Thyroid gland (tissue), 4 donors: ENCODE results near the gene TXNDC11. TPM values are rescaled to one million over a fixed set of nuclear protein-coding genes. Genes with fewer than 3 reads are reported as not detected.

Source experiments
- DNase-seq, 2 donors: peaks; one replicate each; pipeline ENCODE4 v3.0.0-alpha.2; 2019
- H3K27ac ChIP-seq, 3 donors: fragments of 200-600 bp; sonication (generic); 1 replicate in 2 of 3; 2 replicates in 1 of 3; pipeline ENCODE4 v1.5.1; 2016 to 2019; ENCODE audit warnings: mild to moderate bottlenecking in 1 of 3, moderate library complexity in 1 of 3
- H3K27me3 ChIP-seq: fragments of 200-600 bp; sonication (generic); one replicate; pipeline ENCODE4 v1.5.1; 2019
- H3K36me3 ChIP-seq, 2 donors: fragments of 200-600 bp; sonication (generic); one replicate each; pipeline ENCODE4 v1.5.1; 2016 to 2019
- H3K4me1 ChIP-seq, 2 donors: fragments of 200-600 bp; sonication (generic); one replicate each; pipeline ENCODE4 v1.5.1; 2017 to 2019
- H3K4me3 ChIP-seq, 3 donors: fragments of 200-600 bp; sonication (generic); replicated peaks in 1 of 3; 1 replicate in 2 of 3; 2 replicates in 1 of 3; pipeline ENCODE4 v1.5.1; 2016; ENCODE audit warnings: mild to moderate bottlenecking in 1 of 3
- H3K9me3 ChIP-seq: fragments of 200-600 bp; sonication (generic); one replicate; pipeline ENCODE4 v1.5.1; 2017
- POLR2A ChIP-seq, 2 donors: fragments of 450-650 bp; IDR thresholded peaks; one replicate each; pipeline ENCODE4 v1.6.1; 2017; ENCODE audit warnings: antibody characterized with exemption in 2 of 2, mild to moderate bottlenecking in 2 of 2, moderate library complexity in 1 of 2
- WGBS, 2 donors: methylation state at CpG; one replicate each; pipeline ENCODE4 v1.1.5; 2017; 5-methylcytosine and 5-hydroxymethylcytosine counted together
- intact Hi-C: fragments of 100-400 bp; cut with DNase I; formaldehyde crosslinking; loops from one replicate; pipeline ENCODE4 v1.15.1; 2023
- total RNA-seq, 4 donors: library from RNA; depleted of rRNA; stranded (reverse); fragments of >200 nt; gene quantifications; one replicate each; pipeline ENCODE4 v1.2.3, GENCODE V29; 2016
- TF ChIP-seq, protein P1 (sequence below), 6 experiments: fragments of 200-600 bp in 3 of 6; fragments of 450-650 bp in 3 of 6; sonication (generic) in 3 of 6; IDR thresholded peaks; one replicate each; pipeline ENCODE4 v1.5.1; 2016 to 2019; ENCODE audit warnings: antibody characterized with exemption in 6 of 6, mild to moderate bottlenecking in 2 of 6, inconsistent platforms in 1 of 6, moderate library complexity in 1 of 6

TXNDC11 gene
- total RNA-seq, 4 donors from 2014 or later: 77.3 to 135 (median 115) TPM

DNA sequence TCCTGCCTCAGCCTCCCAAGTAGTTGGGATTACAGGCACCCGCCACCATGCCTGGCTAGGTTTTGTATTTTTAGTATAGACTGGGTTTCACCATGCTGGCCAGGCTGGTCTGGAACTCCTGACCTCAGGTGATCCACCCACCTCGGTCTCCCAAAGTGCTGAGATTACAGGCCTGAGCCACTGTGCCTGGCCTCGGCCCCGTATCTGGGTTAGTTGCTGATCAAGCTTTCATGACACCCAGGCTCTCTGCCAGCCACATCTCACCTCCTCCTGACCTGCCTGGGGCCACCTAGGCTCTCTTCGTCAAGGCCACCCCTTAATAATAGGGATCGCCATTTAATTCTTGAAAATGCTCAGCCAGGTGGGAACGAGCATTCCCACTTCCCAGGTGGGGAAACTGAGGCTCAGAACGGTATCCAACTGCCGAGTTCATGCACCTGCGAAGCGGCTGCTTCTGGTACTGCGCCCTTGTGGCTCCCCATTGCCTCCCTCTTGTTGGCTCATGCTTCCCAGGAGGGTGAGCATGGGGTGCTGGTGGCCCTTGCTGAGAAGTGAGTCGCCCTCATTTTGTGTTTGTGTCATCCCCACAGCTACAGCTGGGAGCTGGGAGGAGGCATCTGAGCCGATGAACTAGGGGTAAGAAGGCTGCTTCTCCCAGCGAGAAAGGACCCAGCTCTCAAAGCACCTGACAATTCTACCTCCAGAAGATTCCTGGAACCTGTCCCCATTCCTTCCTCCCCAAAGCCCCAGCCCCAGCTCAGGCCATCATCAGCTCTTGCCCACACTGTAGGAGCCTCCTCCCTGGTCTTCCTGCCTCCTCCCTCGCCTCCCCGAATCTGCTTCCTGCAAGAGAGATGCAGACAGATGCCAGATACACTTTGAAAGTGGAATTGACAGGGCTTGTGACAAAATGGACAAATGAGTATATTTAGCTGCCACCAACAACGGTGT is 91.7 kb downstream of the TXNDC11 start:
- H3K36me3 ChIP-seq: no peaks in the 10 kb centered on the region
- H3K4me1 ChIP-seq: peaks cover 0 to 3% of the 10 kb centered on the region in 2 donors
- intact Hi-C loops: no loop called here
- no peak for DNase-seq
- TF ChIP-seq POLR2A (IDR thresholded peaks at IDR 0.05): no peak
- TF ChIP-seq, protein P1, sequence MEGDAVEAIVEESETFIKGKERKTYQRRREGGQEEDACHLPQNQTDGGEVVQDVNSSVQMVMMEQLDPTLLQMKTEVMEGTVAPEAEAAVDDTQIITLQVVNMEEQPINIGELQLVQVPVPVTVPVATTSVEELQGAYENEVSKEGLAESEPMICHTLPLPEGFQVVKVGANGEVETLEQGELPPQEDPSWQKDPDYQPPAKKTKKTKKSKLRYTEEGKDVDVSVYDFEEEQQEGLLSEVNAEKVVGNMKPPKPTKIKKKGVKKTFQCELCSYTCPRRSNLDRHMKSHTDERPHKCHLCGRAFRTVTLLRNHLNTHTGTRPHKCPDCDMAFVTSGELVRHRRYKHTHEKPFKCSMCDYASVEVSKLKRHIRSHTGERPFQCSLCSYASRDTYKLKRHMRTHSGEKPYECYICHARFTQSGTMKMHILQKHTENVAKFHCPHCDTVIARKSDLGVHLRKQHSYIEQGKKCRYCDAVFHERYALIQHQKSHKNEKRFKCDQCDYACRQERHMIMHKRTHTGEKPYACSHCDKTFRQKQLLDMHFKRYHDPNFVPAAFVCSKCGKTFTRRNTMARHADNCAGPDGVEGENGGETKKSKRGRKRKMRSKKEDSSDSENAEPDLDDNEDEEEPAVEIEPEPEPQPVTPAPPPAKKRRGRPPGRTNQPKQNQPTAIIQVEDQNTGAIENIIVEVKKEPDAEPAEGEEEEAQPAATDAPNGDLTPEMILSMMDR (IDR thresholded peaks at IDR 0.05): no peak
- no peaks in the 10 kb centered on the region for H3K9me3 ChIP-seq
- H3K27me3 ChIP-seq: no peaks in the 10 kb centered on the region
- H3K4me3 ChIP-seq: no peak overlapping the region
- H3K27ac ChIP-seq: no peak overlapping the region
- 86 to 91% methylated on average over 15 to 16 of the region's 18 CpGs for WGBS, 2 donors

DNA sequence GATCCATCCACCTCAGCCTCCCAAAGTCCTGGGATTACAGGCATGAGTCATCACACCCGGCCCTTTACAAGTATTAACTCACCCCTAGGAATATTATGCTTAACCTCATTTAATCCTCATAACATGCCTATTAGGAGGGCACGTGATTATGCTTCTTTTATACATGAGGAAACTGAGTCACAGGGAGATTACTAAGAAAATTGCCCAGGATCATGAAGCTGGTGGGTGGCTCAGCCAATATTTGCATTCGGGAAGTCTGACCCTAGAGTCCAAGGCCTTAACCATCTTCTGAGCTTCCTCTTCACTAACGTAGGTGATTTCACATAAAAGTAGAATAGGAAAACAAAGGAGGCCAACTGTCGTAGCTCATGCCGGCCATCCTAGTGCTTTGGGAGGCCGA is 93.4 kb downstream of the TXNDC11 start:
- WGBS, 2 donors: 85 to 88% methylated on average over 7 of the region's 7 CpGs
- no peaks in the 10 kb centered on the region for H3K36me3 ChIP-seq
- intact Hi-C loops: no loop called here
- no peaks in the 10 kb centered on the region for H3K27me3 ChIP-seq
- peaks cover 0 to 3% of the 10 kb centered on the region in 2 donors for H3K4me1 ChIP-seq
- no peak overlapping the region for H3K4me3 ChIP-seq
- H3K9me3 ChIP-seq: no peaks in the 10 kb centered on the region
- DNase-seq: no peak
- TF ChIP-seq, protein P1 (IDR thresholded peaks at IDR 0.05): no peak
- no peak for TF ChIP-seq POLR2A (IDR thresholded peaks at IDR 0.05)
- H3K27ac ChIP-seq: no peak overlapping the region

DNA sequence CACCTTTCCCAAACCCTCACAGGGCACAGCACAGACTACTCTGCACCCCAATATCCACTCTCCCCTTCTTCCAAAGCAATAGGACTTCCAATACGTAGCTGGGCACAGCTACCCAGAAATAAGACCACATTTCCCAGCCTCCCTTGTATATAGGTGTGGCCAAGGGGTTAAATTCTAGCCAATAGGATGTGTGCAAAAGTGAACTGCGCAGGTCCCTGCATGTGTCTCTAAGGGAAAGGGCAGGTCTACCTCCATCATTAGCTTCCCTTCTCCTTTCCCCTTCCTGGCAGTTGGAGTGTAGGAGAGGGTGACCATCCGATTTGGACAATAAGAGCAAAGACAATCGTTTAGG is 99.9 kb downstream of the TXNDC11 start:
- no peak for DNase-seq
- Histone ChIP-seq H3K36me3 (no peaks in the 10 kb centered on the region), H3K9me3 (no peaks in the 10 kb centered on the region), H3K27me3 (no peaks in the 10 kb centered on the region), H3K4me1 (peaks cover 15 to 21% of the 10 kb centered on the region in 2 donors), H3K27ac (no peak overlapping the region), H3K4me3 (no peak overlapping the region)
- intact Hi-C loops: loop anchor here (5.0 kb wide), 2 partner anchors 115 to 235 kb away; a partner anchor contains a TSS
- 60 to 65% methylated on average over 4 of the region's 4 CpGs for WGBS, 2 donors
- TF ChIP-seq POLR2A (IDR thresholded peaks at IDR 0.05): no peak
- TF ChIP-seq, protein P1 (IDR thresholded peaks at IDR 0.05): no peak

DNA sequence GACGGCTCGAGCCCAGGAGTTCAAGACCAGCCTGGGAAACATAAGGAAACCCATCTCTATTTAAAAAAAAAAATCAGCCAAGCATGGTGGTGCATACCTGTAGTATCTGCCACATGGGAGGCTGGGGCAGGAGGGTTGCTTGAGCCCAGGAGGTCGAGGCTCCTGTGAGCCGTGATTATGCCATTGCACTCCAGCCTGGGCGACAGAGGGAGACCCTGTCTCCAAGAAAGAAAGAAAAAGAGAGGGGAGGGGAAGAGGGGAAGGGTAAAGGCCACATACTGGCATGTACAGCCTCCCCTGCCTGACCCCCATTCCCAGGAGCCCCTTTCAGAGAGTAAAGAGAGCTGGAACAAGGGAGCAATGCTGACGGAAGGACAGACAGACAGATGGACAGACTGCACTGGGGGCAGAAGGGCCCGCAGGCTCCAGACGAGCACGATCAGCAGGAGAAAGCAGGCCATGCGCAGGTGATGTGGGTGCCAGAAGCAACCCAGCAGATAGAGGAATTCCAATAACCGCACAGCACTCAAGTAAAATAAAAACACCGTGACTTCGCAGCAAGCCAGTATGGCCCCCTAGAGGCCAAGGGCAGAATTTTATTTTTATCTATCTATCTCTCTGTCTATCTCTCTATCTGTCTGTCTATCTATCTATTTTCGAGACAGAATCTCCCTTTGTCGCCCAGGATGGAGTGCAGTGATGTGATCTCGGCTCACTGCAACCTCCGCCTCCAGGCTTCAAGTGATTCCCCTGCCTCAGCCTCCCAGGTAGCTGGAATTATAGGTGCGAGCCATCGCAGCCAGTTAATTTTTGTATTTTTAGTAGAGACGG is 101.5 kb downstream of the TXNDC11 start:
- WGBS, 2 donors: 43 to 47% methylated on average over 20 of the region's 20 CpGs
- no peaks in the 10 kb centered on the region for H3K36me3 ChIP-seq
- no peaks in the 10 kb centered on the region for H3K27me3 ChIP-seq
- H3K9me3 ChIP-seq: no peaks in the 10 kb centered on the region
- TF ChIP-seq POLR2A (IDR thresholded peaks at IDR 0.05): no peak
- TF ChIP-seq, protein P1 (IDR thresholded peaks at IDR 0.05): peak; percentile 75 to 91 (median 84)
- H3K27ac ChIP-seq: peak overlapping the region; percentile 88 to 97 (median 92)
- DNase-seq: peak; percentile 46 to 64
- H3K4me3 ChIP-seq: no peak overlapping the region
- intact Hi-C loops: loop anchor here (5.0 kb wide), 2 partner anchors 114 to 234 kb away; a partner anchor contains a TSS
- peaks cover 15 to 21% of the 10 kb centered on the region in 2 donors for H3K4me1 ChIP-seq
